CD4-positive, alpha-beta T cell (primary cell): ENCODE results near the gene DNAJB12. TPM values are rescaled to one million over a fixed set of nuclear protein-coding genes. Genes with fewer than 3 reads are reported as not detected.
A peak's percentile ranks its signal among the peaks of the same experiment; 100 is the strongest.

Experiments used
- ATAC-seq: fragments of 200-7000 bp; cut with Tn5 transposase; one replicate; pipeline ENCODE4 v1.10.0; 2022; ENCODE audit warnings: mild to moderate bottlenecking; ENCODE audit not compliant: poor library complexity
- CTCF ChIA-PET: fragments of 350-600 bp; sonication (Branson Sonifier 250); formaldehyde crosslinking; loops from one replicate; lab custom pipeline; 2021; ENCODE audit warnings: antibody characterized with exemption, inconsistent platforms; lab: Charles Lee
- POLR2A ChIA-PET: fragments of 350-600 bp; sonication (Branson Sonifier 250); formaldehyde crosslinking; loops from one replicate; lab custom pipeline; 2021; ENCODE audit warnings: antibody characterized with exemption, inconsistent platforms; lab: Charles Lee
- DNase-seq, 14 experiments: peaks; one replicate each; pipeline ENCODE4 v3.0.0-alpha.2; 2013 to 2020; ENCODE audit warnings: mixed read lengths in 2 of 14
- H3K27ac ChIP-seq, 2 donors: one replicate each; pipeline versions ENCODE4 v1.5.1 to v1.7.0; 2013; ENCODE audit warnings: low read length in 2 of 2, low read depth in 1 of 2, mild to moderate bottlenecking in 1 of 2
- H3K27me3 ChIP-seq, 2 experiments: 1 replicate in 1 of 2; 2 replicates in 1 of 2; pipeline versions ENCODE4 v1.6.1 to v1.7.0; 2013; ENCODE audit warnings: low read length in 2 of 2, control low read depth in 1 of 2, mild to moderate bottlenecking in 1 of 2, moderate library complexity in 1 of 2; ENCODE audit not compliant: insufficient read depth in 2 of 2, control insufficient read depth in 1 of 2
- H3K36me3 ChIP-seq: one replicate; pipeline ENCODE4 v1.6.1; 2013; ENCODE audit warnings: low read length, control low read depth; ENCODE audit not compliant: insufficient read depth
- H3K4me1 ChIP-seq: one replicate; pipeline ENCODE4 v1.6.1; 2013; ENCODE audit warnings: low read length, control low read depth; ENCODE audit not compliant: insufficient read depth
- H3K4me3 ChIP-seq: one replicate; pipeline ENCODE4 v1.5.1; 2013; ENCODE audit warnings: mild to moderate bottlenecking, low read length, moderate library complexity
- H3K9me3 ChIP-seq, 2 experiments: 1 replicate in 1 of 2; 2 replicates in 1 of 2; pipeline versions ENCODE4 v1.6.1 to v1.7.0; 2013; ENCODE audit warnings: low read length in 2 of 2, mild to moderate bottlenecking in 2 of 2, control low read depth in 1 of 2, moderate library complexity in 1 of 2; ENCODE audit not compliant: control insufficient read depth in 1 of 2, insufficient read depth in 1 of 2
- H3K27ac Mint-ChIP-seq: one replicate; pipeline ENCODE4 v1.8.0; 2020; ENCODE audit warnings: mixed read lengths
- H3K27me3 Mint-ChIP-seq: one replicate; pipeline ENCODE4 v1.8.0; 2021; ENCODE audit warnings: mixed read lengths
- H3K36me3 Mint-ChIP-seq: one replicate; pipeline ENCODE4 v1.8.0; 2021; ENCODE audit warnings: low read depth, mixed read lengths
- H3K4me1 Mint-ChIP-seq: one replicate; pipeline ENCODE4 v1.8.0; 2021; ENCODE audit warnings: low read depth, mixed read lengths
- H3K4me3 Mint-ChIP-seq: one replicate; pipeline ENCODE4 v1.8.0; 2020; ENCODE audit warnings: mild to moderate bottlenecking, mixed read lengths
- H3K9me3 Mint-ChIP-seq: one replicate; pipeline ENCODE4 v1.8.0; 2020; ENCODE audit warnings: mixed read lengths
- CTCF ChIP-seq: fragments of 200-600 bp; IDR thresholded peaks from one replicate; pipeline ENCODE4 v1.8.0; 2022; ENCODE audit warnings: antibody characterized with exemption, mild to moderate bottlenecking
- intact Hi-C, 2 experiments: fragments of 100-400 bp; cut with DNase I in 1 of 2; cut with micrococcal nuclease in 1 of 2; formaldehyde crosslinking; loops; one replicate each; pipeline versions ENCODE4 v1.15.1 to v1.9.0; 2023 to 2025; cut with DNase I, micrococcal nuclease
- total RNA-seq, 174 experiments: library from RNA in 2 of 174; stranded (reverse) in 2 of 174; gene quantifications; one replicate each; pipeline ENCODE4 v1.2.3 and lab custom pipeline; 2021 to 2026

Gene DNAJB12
- total RNA-seq, 2 experiments from 2014 or later = 25.2 to 27.0 TPM

GRCh38 chr10:72285972-72286521 is 68.7 kb downstream of the DNAJB12 start:
- Mint-ChIP-seq H3K4me3 (no peak overlapping the region), H3K27ac (peak overlapping the region; percentile 71), H3K4me1 (peaks cover 48% of the 10 kb centered on the region), H3K27me3 (no peaks in the 10 kb centered on the region), H3K9me3 (no peaks in the 10 kb centered on the region), H3K36me3 (no peaks in the 10 kb centered on the region)
- Histone ChIP-seq H3K27me3 (no peaks in the 10 kb centered on the region), H3K4me1 (peaks cover 33% of the 10 kb centered on the region), H3K27ac (no peak overlapping the region), H3K9me3 (no peaks in the 10 kb centered on the region), H3K4me3 (no peak overlapping the region), H3K36me3 (no peaks in the 10 kb centered on the region)
- peak in 1 of 14 experiments; percentile 23 for DNase-seq
- POLR2A ChIA-PET = interaction anchor here (0.7 to 3.4 kb wide), 5 partner anchors 11 to 38 kb away, joined by 3 to 22 read pairs (median 3); no protein-coding TSS in a partner anchor
- intact Hi-C loops = loop anchor here in 1 of 2 experiments (1.0 kb wide), 1 partner anchor 8 kb away; no protein-coding TSS in a partner anchor
- TF ChIP-seq CTCF = no peak
- CTCF ChIA-PET = interaction anchor here (0.8 kb wide), 1 partner anchor 51 kb away, joined by 3 read pairs; no protein-coding TSS in a partner anchor
- no peak for ATAC-seq

GRCh38 chr10:72283131-72283530 is 71.6 kb downstream of the DNAJB12 start:
- TF ChIP-seq CTCF = no peak
- Mint-ChIP-seq H3K4me3 (no peak overlapping the region), H3K36me3 (no peaks in the 10 kb centered on the region), H3K27ac (no peak overlapping the region), H3K27me3 (no peaks in the 10 kb centered on the region), H3K4me1 (peaks cover 48% of the 10 kb centered on the region), H3K9me3 (no peaks in the 10 kb centered on the region)
- Histone ChIP-seq H3K4me1 (peaks cover 35% of the 10 kb centered on the region), H3K4me3 (no peak overlapping the region), H3K9me3 (no peaks in the 10 kb centered on the region), H3K27me3 (no peaks in the 10 kb centered on the region), H3K36me3 (no peaks in the 10 kb centered on the region), H3K27ac (no peak overlapping the region)
- CTCF ChIA-PET = interaction anchor here (1.4 to 1.8 kb wide), 2 partner anchors 8 kb away, joined by 3 to 7 read pairs; no protein-coding TSS in a partner anchor
- no peak for DNase-seq
- POLR2A ChIA-PET = interaction anchor here (1.4 to 3.3 kb wide), 4 partner anchors 9 to 43 kb away, joined by 3 to 15 read pairs (median 8); partner anchors contain the start of gene DDIT4
- ATAC-seq = no peak
- intact Hi-C loops = no loop called here

Other genes with a start within 250 kb of the DNAJB12 start
- gene ANAPC16, start 138.9 kb downstream of the DNAJB12 start, total RNA-seq = 10 to 100 TPM; 61.9 to 64.3 TPM
- gene ASCC1, start 138.6 kb downstream of the DNAJB12 start, total RNA-seq = 10 to 100 TPM; 16.5 to 19.0 TPM
- 100 to 1,000 TPM; 427 to 436 TPM for gene DDIT4, start 81.0 kb downstream of the DNAJB12 start, total RNA-seq